ENCODE results near the gene CACNA2D4.

The CACNA2D4 gene

GRCh38 chr12:1767407-1768090, 150.9 kb downstream of the CACNA2D4 start:
- no peak for DNase-seq

- DNase-seq = no peak
Measured at GRCh38 chr12:1766110-1766509, 152.3 kb downstream of the CACNA2D4 start.

- DNase-seq = no peak
Measured at GRCh38 chr12:1763153-1763552, 155.3 kb downstream of the CACNA2D4 start.

GRCh38 chr12:1761857-1762256, 156.6 kb downstream of the CACNA2D4 start:
- DNase-seq = no peak

- DNase-seq = no peak
Measured at GRCh38 chr12:1760566-1761382, 157.7 kb downstream of the CACNA2D4 start.

GRCh38 chr12:1758887-1759286, 159.6 kb downstream of the CACNA2D4 start:
- no peak for DNase-seq

GRCh38 chr12:1758376-1758775, 160.1 kb downstream of the CACNA2D4 start:
- no peak for DNase-seq

- DNase-seq = no peak
Measured at GRCh38 chr12:1750300-1750699, 168.2 kb downstream of the CACNA2D4 start.

- no peak for DNase-seq
Measured at GRCh38 chr12:1749019-1749418, 169.4 kb downstream of the CACNA2D4 start.

- no peak for DNase-seq
Measured at GRCh38 chr12:1747609-1748008, 170.8 kb downstream of the CACNA2D4 start.

GRCh38 chr12:1744932-1745331, 173.5 kb downstream of the CACNA2D4 start:
- no peak for DNase-seq

All from GDM1 (cell line).